GM18519 (cell line): ENCODE measurements around the gene AKAP13.
"Not testable (repeated sequence)": the region's sequence is repeated elsewhere in the genome, so short reads cannot be mapped to it uniquely, and the experiment has no call there.

ENCODE experiments used
- ATAC-seq: cut with Tn5 transposase; IDR thresholded peaks from one replicate; pipeline ENCODE4 v1.9.1; 2021; ENCODE audit warnings: mild to moderate bottlenecking, moderate library complexity; ENCODE audit not compliant: unreplicated experiment, low FRiP score

Gene AKAP13

GRCh38 chr15:85582131-85583079 is 202.0 kb downstream of the AKAP13 start:
- ATAC-seq = peak; percentile 28

- no peak for ATAC-seq
These were observed 203.0 kb downstream of the AKAP13 start for GRCh38 chr15:85583442-85583841.

GRCh38 chr15:85583923-85584390 is 203.6 kb downstream of the AKAP13 start:
- ATAC-seq = peak; percentile 46

GRCh38 chr15:85584872-85585271 is 204.5 kb downstream of the AKAP13 start:
- no peak for ATAC-seq

- ATAC-seq = not testable (repeated sequence)
These were observed 205.8 kb downstream of the AKAP13 start for GRCh38 chr15:85586196-85586595.

GRCh38 chr15:85587707-85588411 is 207.5 kb downstream of the AKAP13 start:
- ATAC-seq = no peak

- no peak for ATAC-seq
These were observed 208.3 kb downstream of the AKAP13 start for GRCh38 chr15:85588677-85589076.

GRCh38 chr15:85589851-85590250 is 209.4 kb downstream of the AKAP13 start:
- ATAC-seq = no peak

- no peak for ATAC-seq
These were observed 211.2 kb downstream of the AKAP13 start for GRCh38 chr15:85591622-85592021.

GRCh38 chr15:85592148-85592547 is 211.7 kb downstream of the AKAP13 start:
- ATAC-seq = no peak

- ATAC-seq = no peak
These were observed 213.5 kb downstream of the AKAP13 start for GRCh38 chr15:85593809-85594445.

GRCh38 chr15:85595804-85596536 is 215.6 kb downstream of the AKAP13 start:
- no peak for ATAC-seq

GRCh38 chr15:85597155-85597815 is 216.9 kb downstream of the AKAP13 start:
- no peak for ATAC-seq

GRCh38 chr15:85598219-85598618 is 217.8 kb downstream of the AKAP13 start:
- ATAC-seq = no peak

GRCh38 chr15:85598718-85599398 is 218.5 kb downstream of the AKAP13 start:
- no peak for ATAC-seq

- ATAC-seq = no peak
These were observed 219.6 kb downstream of the AKAP13 start for GRCh38 chr15:85600001-85600400.

- ATAC-seq = no peak
These were observed 222.8 kb downstream of the AKAP13 start for GRCh38 chr15:85603160-85603559.

- ATAC-seq = no peak
These were observed 223.3 kb downstream of the AKAP13 start for GRCh38 chr15:85603703-85604102.

- ATAC-seq = no peak
These were observed 223.8 kb downstream of the AKAP13 start for GRCh38 chr15:85604194-85604593.
